K562 (cell line): ENCODE data around the gene ZNF277. TPM values are rescaled to one million over a fixed set of nuclear protein-coding genes. Genes with fewer than 3 reads are reported as not detected.
A peak's percentile ranks its signal among the peaks of the same experiment; 100 is the strongest.

Experiments used
- ATAC-seq: fragments of 200-7000 bp; cut with Tn5 transposase; 3 replicates; pipeline ENCODE4 v1.9.1; 2020; ENCODE audit warnings: moderate library complexity
- BruUV-seq: library from RNA; stranded (reverse); fragments of 400-500 nt; replicated peaks from 2 replicates; lab custom pipeline; 2021; lab: Mats Ljungman, UMichigan
- CTCF ChIA-PET: fragments of 300-600 bp; formaldehyde crosslinking; extraction: SDS; loops from one replicate; lab custom pipeline; 2021; ENCODE audit warnings: low intra/inter-chr PET ratio; lab: Yijun Ruan, JAX
- POLR2A ChIA-PET: fragments of 300-600, 350-650 bp; sonication (Branson Sonifier 250); formaldehyde crosslinking; extraction: SDS; loops from one replicate; lab custom pipeline; 2021; ENCODE audit warnings: antibody characterized with exemption, inconsistent platforms; lab: Yijun Ruan, JAX
- DNase-seq, 4 experiments: peaks; one replicate each; pipeline versions ENCODE4 v3.0.0 to v3.0.0-alpha.2; 2011 to 2018; ENCODE audit warnings: low spot score in 3 of 4, mixed read lengths in 3 of 4; ENCODE audit errors: extremely low read depth in 1 of 4
- FAIRE-seq: peaks from 2 replicates; lab custom pipeline; 2011; peaks lifted over from hg19 to GRCh38; lab: Jason Lieb, UNC
- H2AFZ ChIP-seq: 2 replicates; pipeline ENCODE4 v1.6.0; 2011; ENCODE audit warnings: low read depth, low read length, control low read depth, inconsistent platforms
- H3K27ac ChIP-seq: fragments of 200-600 bp; 3 replicates; pipeline ENCODE4 v1.8.0; 2011; ENCODE audit warnings: low read depth, mild to moderate bottlenecking, control low read depth, inconsistent platforms, low read length, moderate library complexity, mixed read lengths; ENCODE audit errors: extremely low read depth
- H3K27me3 ChIP-seq, 2 experiments: fragments of 300-600 bp in 1 of 2; 2 replicates in 1 of 2; 3 replicates in 1 of 2; pipeline versions ENCODE4 v1.6.0 to v1.8.0; 2011; ENCODE audit warnings: inconsistent platforms in 2 of 2, low read length in 2 of 2, mild to moderate bottlenecking in 1 of 2, mixed read lengths in 1 of 2, moderate library complexity in 1 of 2; ENCODE audit not compliant: control insufficient read depth in 2 of 2, insufficient read depth in 2 of 2
- H3K36me3 ChIP-seq: fragments of 300-600 bp; 3 replicates; pipeline ENCODE4 v1.8.0; 2011; ENCODE audit warnings: mild to moderate bottlenecking, low read length, inconsistent platforms; ENCODE audit not compliant: control insufficient read depth, insufficient read depth
- H3K4me1 ChIP-seq, 2 experiments: fragments of 200-600 bp in 1 of 2; replicated peaks in 1 of 2; 2 replicates in 1 of 2; 3 replicates in 1 of 2; pipeline versions ENCODE4 v1.5.1 to v1.8.0; 2011; ENCODE audit warnings: inconsistent platforms in 2 of 2, low read length in 2 of 2, mild to moderate bottlenecking in 1 of 2, mixed read lengths in 1 of 2, moderate library complexity in 1 of 2; ENCODE audit not compliant: control insufficient read depth in 2 of 2, insufficient read depth in 2 of 2
- H3K4me2 ChIP-seq: 2 replicates; pipeline ENCODE4 v1.6.1; 2011; ENCODE audit warnings: low read length, control low read depth, inconsistent platforms, mixed read lengths; ENCODE audit not compliant: insufficient read depth
- H3K4me3 ChIP-seq: fragments of 200-600 bp; sonication (generic), shearing (Covaris generic); 2 replicates; pipeline ENCODE4 v1.5.1; 2016; ENCODE audit warnings: control low read depth, inconsistent platforms
- H3K79me2 ChIP-seq: fragments of 200-600 bp; 3 replicates; pipeline ENCODE4 v1.8.0; 2011; ENCODE audit warnings: low read length, inconsistent platforms; ENCODE audit not compliant: control insufficient read depth, insufficient read depth
- H3K9ac ChIP-seq, 2 experiments: 2 replicates each; pipeline versions ENCODE4 v1.6.0 to v1.6.1; 2011; ENCODE audit warnings: low read depth in 2 of 2, low read length in 2 of 2, control low read depth in 1 of 2, inconsistent platforms in 1 of 2, mild to moderate bottlenecking in 1 of 2, mixed read lengths in 1 of 2; ENCODE audit not compliant: insufficient read depth in 1 of 2
- H3K9me1 ChIP-seq: one replicate; pipeline ENCODE4 v1.6.0; 2011; ENCODE audit warnings: inconsistent platforms, mild to moderate bottlenecking, low read length, moderate library complexity; ENCODE audit not compliant: control insufficient read depth, insufficient read depth
- H3K9me3 ChIP-seq: replicated peaks from 2 replicates; pipeline ENCODE4 v1.5.1; 2011; ENCODE audit warnings: low read depth, low read length, inconsistent platforms; ENCODE audit not compliant: control insufficient read depth, insufficient read depth
- H4K20me1 ChIP-seq: replicated peaks from 2 replicates; pipeline ENCODE4 v1.6.1; 2011; ENCODE audit warnings: low read length, inconsistent platforms, mixed read lengths; ENCODE audit not compliant: control insufficient read depth, insufficient read depth
- TCF7 ChIP-seq: sonication (generic); IDR thresholded peaks from 2 replicates; pipeline ENCODE4 v1.6.1; 2016; ENCODE audit warnings: antibody characterized with exemption, borderline replicate concordance
- ZNF277 ChIP-seq: fragments of 250-450 bp; sonication (Bioruptor Pico); IDR thresholded peaks from 2 replicates; pipeline ENCODE4 v1.8.0; 2022; ENCODE audit warnings: inconsistent platforms, mild to moderate bottlenecking, moderate library complexity, borderline replicate concordance
- ZNF583 ChIP-seq: fragments of 250-450 bp; sonication (Bioruptor Pico); IDR thresholded peaks from 2 replicates; pipeline ENCODE4 v1.4.0; 2020
- WGBS: fragments of 100-300 bp; shearing (Covaris generic); methylation state at CpG from one replicate; pipeline ENCODE4 v1.1.6; 2016; ENCODE audit warnings: low coverage, mixed read lengths; ENCODE audit not compliant: insufficient coverage; ENCODE audit errors: missing lambda C conversion rate; 5-methylcytosine and 5-hydroxymethylcytosine counted together
- in situ Hi-C: fragments of 300-500 bp; cut with MboI; formaldehyde crosslinking; loops from 4 replicates; pipeline ENCODE4 v1.15.0; 2018; ENCODE audit warnings: inconsistent platforms, mixed read lengths
- intact Hi-C: fragments of 100-400 bp; cut with micrococcal nuclease; formaldehyde crosslinking; loops from 2 replicates; pipeline ENCODE4 v1.14.2; 2022
- polyA plus RNA-seq, 8 experiments: library from polyadenylated mRNA; depleted of rRNA in 4 of 8; stranded (reverse) in 5 of 8; unstranded in 3 of 8; fragments of >200 nt; fragmentation: Nextera tagmentation in 2 of 8; fragmentation: Illumina TruSeq in 1 of 8; extraction: Ambion mirVana in 2 of 8; extraction: Trizol in 1 of 8; gene quantifications; 2 replicates each; pipeline versions ENCODE4 v1.2.1 to v1.2.3, GENCODE V29; 2011 to 2014; ENCODE audit warnings: inconsistent platforms in 1 of 8, missing spikeins in 1 of 8
- total RNA-seq, 7 experiments: library from RNA; depleted of rRNA in 6 of 7; stranded (reverse); fragments of >200 nt in 6 of 7; fragmentation: Illumina TruSeq in 2 of 7; extraction: Trizol in 2 of 7; gene quantifications; 2 replicates each; pipeline versions ENCODE4 v1.2.1 to v1.2.3, GENCODE V29; 2011 to 2021; ENCODE audit warnings: low replicate concordance in 1 of 7
- TF ChIP-seq, protein P1 (sequence below): IDR thresholded peaks from 2 replicates; pipeline ENCODE4 v1.6.1; 2014; ENCODE audit warnings: antibody characterized with exemption

The ZNF277 gene
- total and polyA plus RNA-seq, 9 of the 15 experiments (the other 6 are each of a cell fraction or from before 2014, with no cell fraction given): 18.8 to 33.5 (median 27.7) TPM

GRCh38 chr7:112236597-112236996 is 30.1 kb downstream of the ZNF277 start:
- WGBS: 33% methylated on average over 2 of the region's 2 CpGs
- no peaks in the 10 kb centered on the region for H4K20me1 ChIP-seq

GRCh38 chr7:112238330-112238729 is 31.8 kb downstream of the ZNF277 start:
- H3K4me2 ChIP-seq: no peak overlapping the region
- H3K27ac ChIP-seq: no peak overlapping the region
- BruUV-seq: no TSS peak
- H2AFZ ChIP-seq: no peak overlapping the region
- TF ChIP-seq, protein P1, sequence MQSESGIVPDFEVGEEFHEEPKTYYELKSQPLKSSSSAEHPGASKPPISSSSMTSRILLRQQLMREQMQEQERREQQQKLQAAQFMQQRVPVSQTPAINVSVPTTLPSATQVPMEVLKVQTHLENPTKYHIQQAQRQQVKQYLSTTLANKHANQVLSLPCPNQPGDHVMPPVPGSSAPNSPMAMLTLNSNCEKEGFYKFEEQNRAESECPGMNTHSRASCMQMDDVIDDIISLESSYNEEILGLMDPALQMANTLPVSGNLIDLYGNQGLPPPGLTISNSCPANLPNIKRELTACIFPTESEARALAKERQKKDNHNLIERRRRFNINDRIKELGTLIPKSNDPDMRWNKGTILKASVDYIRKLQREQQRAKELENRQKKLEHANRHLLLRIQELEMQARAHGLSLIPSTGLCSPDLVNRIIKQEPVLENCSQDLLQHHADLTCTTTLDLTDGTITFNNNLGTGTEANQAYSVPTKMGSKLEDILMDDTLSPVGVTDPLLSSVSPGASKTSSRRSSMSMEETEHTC: no peak
- TF ChIP-seq TCF7 (no peak), ZNF277 (CRISPR knock-in tag) (peak; percentile 90; the same call in 1 of the 2 replicates)
- H3K27me3 ChIP-seq: no peaks in the 10 kb centered on the region
- H3K9me1 ChIP-seq: no peaks in the 10 kb centered on the region
- H3K9me3 ChIP-seq: no peaks in the 10 kb centered on the region
- no peaks in the 10 kb centered on the region for H3K36me3 ChIP-seq
- no peaks in the 10 kb centered on the region for H4K20me1 ChIP-seq
- POLR2A ChIA-PET: interaction anchor here (0.8 kb wide), 1 partner anchor 16 kb away, joined by 4 read pairs; no protein-coding TSS in a partner anchor
- in situ Hi-C loops (no loop called here), intact Hi-C loops (no loop called here)
- no peak overlapping the region for H3K4me3 ChIP-seq
- FAIRE-seq (no peak), ATAC-seq (no peak), DNase-seq (no peak)
- H3K9ac ChIP-seq: no peak overlapping the region
- no peaks in the 10 kb centered on the region for H3K79me2 ChIP-seq
- H3K4me1 ChIP-seq: no peaks in the 10 kb centered on the region
- CTCF ChIA-PET: no interaction called here
- 94% methylated on average over 3 of the region's 3 CpGs for WGBS

More at GRCh38 chr7:112236597-112236996, 30.1 kb downstream of the ZNF277 start:
- Histone ChIP-seq H3K4me3 (no peak overlapping the region), H3K36me3 (no peaks in the 10 kb centered on the region), H3K79me2 (no peaks in the 10 kb centered on the region), H2AFZ (no peak overlapping the region), H3K4me1 (no peaks in the 10 kb centered on the region), H3K9ac (no peak overlapping the region), H3K27me3 (no peaks in the 10 kb centered on the region), H3K27ac (no peak overlapping the region), H3K9me1 (no peaks in the 10 kb centered on the region), H3K9me3 (no peaks in the 10 kb centered on the region), H3K4me2 (no peak overlapping the region)
- BruUV-seq: no TSS peak
- intact Hi-C loops (no loop called here), in situ Hi-C loops (no loop called here)
- DNase-seq: no peak
- no peak for TF ChIP-seq ZNF583
- 0 out of 2 replicates have a peak, but pooled peaks have one; percentile 3 for TF ChIP-seq ZNF277 (CRISPR knock-in tag)
- FAIRE-seq: no peak
- ATAC-seq: no peak
- ChIA-PET CTCF (no interaction called here), POLR2A (no interaction called here)
